Neural progenitor cell (in vitro differentiated cells): ENCODE results near the gene TTC3. TPM values are rescaled to one million over a fixed set of nuclear protein-coding genes. Genes with fewer than 3 reads are reported as not detected.

Experiments used
- DNase-seq: peaks from one replicate; pipeline ENCODE4 v3.0.0-alpha.2; 2016; ENCODE audit warnings: low spot score
- H2AFZ ChIP-seq: fragments of 200-600 bp; sonication (generic); replicated peaks from 2 replicates; pipeline ENCODE4 v1.6.1; 2016; ENCODE audit warnings: antibody characterized with exemption
- H3F3A ChIP-seq: fragments of 200-600 bp; sonication (generic); 2 replicates; pipeline ENCODE4 v1.6.1; 2016; ENCODE audit warnings: antibody characterized with exemption, low read depth
- H3K27ac ChIP-seq: fragments of 200-600 bp; sonication (generic); 2 replicates; pipeline ENCODE4 v1.5.1; 2016; ENCODE audit warnings: mild to moderate bottlenecking
- H3K27me3 ChIP-seq: fragments of 200-600 bp; sonication (generic); 2 replicates; pipeline ENCODE4 v1.6.1; 2016; ENCODE audit warnings: mild to moderate bottlenecking, moderate library complexity
- H3K36me3 ChIP-seq: fragments of 200-600 bp; sonication (generic); 2 replicates; pipeline ENCODE4 v1.5.1; 2016
- H3K4me1 ChIP-seq: fragments of 200-600 bp; sonication (generic); 2 replicates; pipeline ENCODE4 v1.6.1; 2016; ENCODE audit warnings: mixed run types
- H3K4me2 ChIP-seq: fragments of 200-600 bp; sonication (generic); 2 replicates; pipeline ENCODE4 v1.6.1; 2016
- H3K4me3 ChIP-seq: fragments of 200-600 bp; sonication (generic); 2 replicates; pipeline ENCODE4 v1.5.1; 2016
- H3K79me2 ChIP-seq: fragments of 200-600 bp; sonication (generic); 2 replicates; pipeline ENCODE4 v1.6.1; 2016; ENCODE audit warnings: low read depth
- H3K9ac ChIP-seq: fragments of 200-600 bp; sonication (generic); 2 replicates; pipeline ENCODE4 v1.6.1; 2016
- H3K9me3 ChIP-seq: fragments of 200-600 bp; sonication (generic); 2 replicates; pipeline ENCODE4 v1.5.1; 2016; ENCODE audit warnings: low read depth
- H4K20me1 ChIP-seq: fragments of 200-600 bp; sonication (generic); 2 replicates; pipeline ENCODE4 v1.6.1; 2016; ENCODE audit warnings: low read depth
- H3K27ac Mint-ChIP-seq: 3 replicates; pipeline ENCODE4 v1.8.0; 2021; ENCODE audit warnings: mixed read lengths
- H3K27me3 Mint-ChIP-seq: 2 replicates; pipeline ENCODE4 v1.8.0; 2022; ENCODE audit warnings: low read depth, mild to moderate bottlenecking, inconsistent platforms, moderate library complexity, mixed read lengths; ENCODE audit not compliant: insufficient read depth
- H3K36me3 Mint-ChIP-seq: 3 replicates; pipeline ENCODE4 v1.8.0; 2021; ENCODE audit warnings: mixed read lengths
- H3K4me1 Mint-ChIP-seq: 3 replicates; pipeline ENCODE4 v1.8.0; 2021; ENCODE audit warnings: mixed read lengths
- H3K4me3 Mint-ChIP-seq: 3 replicates; pipeline ENCODE4 v1.8.0; 2021; ENCODE audit warnings: mild to moderate bottlenecking, moderate library complexity, mixed read lengths
- H3K9me3 Mint-ChIP-seq: 3 replicates; pipeline ENCODE4 v1.8.0; 2020; ENCODE audit warnings: mixed read lengths
- CTCF ChIP-seq: fragments of 200-600 bp; sonication (generic); IDR thresholded peaks from 2 replicates; pipeline ENCODE4 v1.5.1; 2017; ENCODE audit warnings: antibody characterized with exemption, mild to moderate bottlenecking
- EZH2 ChIP-seq: fragments of 200-600 bp; sonication (generic); IDR thresholded peaks from 2 replicates; pipeline ENCODE4 v1.6.1; 2017; ENCODE audit warnings: antibody characterized with exemption, mild to moderate bottlenecking, moderate library complexity
- EZH2phosphoT487 ChIP-seq: fragments of 200-600 bp; sonication (generic); IDR thresholded peaks from 2 replicates; pipeline ENCODE4 v1.6.1; 2017; ENCODE audit warnings: antibody characterized with exemption
- total RNA-seq: library from RNA; depleted of rRNA; stranded (reverse); fragments of >200 nt; gene quantifications from 2 replicates; pipeline ENCODE4 v1.2.3, GENCODE V29; 2015; ENCODE audit warnings: low replicate concordance

The TTC3 gene
- total RNA-seq, 1 donor from 2014 or later: 135 TPM

- H2AFZ ChIP-seq: no peak overlapping the region
- H3K27ac Mint-ChIP-seq: no peak overlapping the region
- H3K27ac ChIP-seq: no peak overlapping the region
- no peaks in the 10 kb centered on the region for H3K36me3 ChIP-seq
- no peak overlapping the region for H3K4me2 ChIP-seq
- H3K4me3 Mint-ChIP-seq: no peak overlapping the region
- H3F3A ChIP-seq: peaks cover 5% of the 10 kb centered on the region
- no peaks in the 10 kb centered on the region for H3K79me2 ChIP-seq
- H3K9ac ChIP-seq: no peak overlapping the region
- H3K9me3 Mint-ChIP-seq: no peaks in the 10 kb centered on the region
- no peak overlapping the region for H3K4me3 ChIP-seq
- no peaks in the 10 kb centered on the region for H3K4me1 Mint-ChIP-seq
- TF ChIP-seq EZH2phosphoT487 (no peak), EZH2 (no peak), CTCF (no peak)
- H3K27me3 Mint-ChIP-seq: no peaks in the 10 kb centered on the region
- H3K36me3 Mint-ChIP-seq: peaks cover 38% of the 10 kb centered on the region
- no peaks in the 10 kb centered on the region for H3K4me1 ChIP-seq
- no peaks in the 10 kb centered on the region for H4K20me1 ChIP-seq
- no peak for DNase-seq
- H3K27me3 ChIP-seq: no peaks in the 10 kb centered on the region
- H3K9me3 ChIP-seq: no peaks in the 10 kb centered on the region
Measured at GRCh38 chr21:37184784-37185593, 111.9 kb downstream of the TTC3 start.

GRCh38 chr21:37186983-37187382, 113.9 kb downstream of the TTC3 start:
- H3K4me3 Mint-ChIP-seq: no peak overlapping the region
- Histone ChIP-seq H3K36me3 (peaks cover 5% of the 10 kb centered on the region), H3K79me2 (no peaks in the 10 kb centered on the region), H3K4me1 (no peaks in the 10 kb centered on the region), H3K4me2 (no peak overlapping the region), H3F3A (peaks cover 5% of the 10 kb centered on the region), H2AFZ (no peak overlapping the region), H3K9me3 (no peaks in the 10 kb centered on the region), H3K9ac (no peak overlapping the region), H3K27me3 (no peaks in the 10 kb centered on the region), H4K20me1 (no peaks in the 10 kb centered on the region), H3K4me3 (no peak overlapping the region), H3K27ac (no peak overlapping the region)
- H3K36me3 Mint-ChIP-seq: peaks cover 42% of the 10 kb centered on the region
- no peaks in the 10 kb centered on the region for H3K27me3 Mint-ChIP-seq
- no peaks in the 10 kb centered on the region for H3K4me1 Mint-ChIP-seq
- no peak overlapping the region for H3K27ac Mint-ChIP-seq
- no peak for DNase-seq
- H3K9me3 Mint-ChIP-seq: no peaks in the 10 kb centered on the region
- TF ChIP-seq EZH2phosphoT487 (no peak), EZH2 (no peak), CTCF (no peak)

GRCh38 chr21:37188825-37189224, 115.8 kb downstream of the TTC3 start:
- Histone ChIP-seq H3K9ac (no peak overlapping the region), H3K9me3 (no peaks in the 10 kb centered on the region), H3K4me2 (no peak overlapping the region), H3K4me3 (no peak overlapping the region), H3K36me3 (peaks cover 10% of the 10 kb centered on the region), H3K4me1 (no peaks in the 10 kb centered on the region), H3F3A (peaks cover 5% of the 10 kb centered on the region), H3K27me3 (no peaks in the 10 kb centered on the region), H3K27ac (no peak overlapping the region), H4K20me1 (peaks cover 7% of the 10 kb centered on the region), H2AFZ (no peak overlapping the region), H3K79me2 (no peaks in the 10 kb centered on the region)
- H3K9me3 Mint-ChIP-seq: no peaks in the 10 kb centered on the region
- H3K4me1 Mint-ChIP-seq: peaks cover 7% of the 10 kb centered on the region
- no peaks in the 10 kb centered on the region for H3K27me3 Mint-ChIP-seq
- TF ChIP-seq EZH2 (no peak), CTCF (no peak), EZH2phosphoT487 (no peak)
- no peak overlapping the region for H3K4me3 Mint-ChIP-seq
- peaks cover 42% of the 10 kb centered on the region for H3K36me3 Mint-ChIP-seq
- no peak for DNase-seq
- no peak overlapping the region for H3K27ac Mint-ChIP-seq
